ENCODE measurements around the gene RS1.

Gene RS1

GRCh38 chrX:18596096-18596495 is 75.8 kb downstream of the RS1 start:
- DNase-seq: no peak

GRCh38 chrX:18594079-18594478 is 77.8 kb downstream of the RS1 start:
- DNase-seq: no peak

- DNase-seq: no peak
Measured at GRCh38 chrX:18591834-18592233, 80.1 kb downstream of the RS1 start.
